ENCODE data around the gene MYO7B.

The MYO7B gene

GRCh38 chr2:127535422-127535901 lies at the start of gene MYO7B:
Gene MYO7B, plus strand, starts transcription at chr2:127535683. Its CDS starts 24,040 bp downstream, at chr2:127559723.
- no peak within 1 kb of the TSS for H3K4me3 ChIP-seq (replicated peaks; ENCODE audit: low read depth, low read length)
- TF ChIP-seq CTCF (IDR thresholded peaks at IDR 0.05; ENCODE audit: low read length, missing control alignments), result no peak
- no peak for DNase-seq (ENCODE audit: low read depth)

DNA sequence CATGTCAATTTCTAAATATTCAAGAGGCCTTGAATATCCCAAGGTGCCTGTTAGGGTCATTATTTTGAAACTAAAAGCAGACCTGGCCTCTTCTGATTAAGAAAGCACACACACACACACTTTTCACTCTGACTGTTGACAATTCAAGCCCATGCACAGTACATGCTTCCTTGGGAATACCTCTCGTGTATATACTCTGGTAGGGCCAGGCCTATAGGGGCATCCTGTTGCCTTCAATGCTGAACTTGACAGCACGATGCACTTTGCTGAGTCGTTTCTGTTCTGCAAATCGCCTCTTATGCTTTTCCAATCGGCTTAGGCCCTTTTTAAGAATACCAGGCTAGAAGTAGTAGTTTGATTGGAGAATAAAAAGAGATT lies 49.8 kb upstream of the MYO7B start:
- DNase-seq (ENCODE audit: low read depth), result no peak
- TF ChIP-seq CTCF (IDR thresholded peaks at IDR 0.05; ENCODE audit: low read length, missing control alignments), result no peak
- no peak overlapping the region for H3K4me3 ChIP-seq (replicated peaks; ENCODE audit: low read depth, low read length)

DNA sequence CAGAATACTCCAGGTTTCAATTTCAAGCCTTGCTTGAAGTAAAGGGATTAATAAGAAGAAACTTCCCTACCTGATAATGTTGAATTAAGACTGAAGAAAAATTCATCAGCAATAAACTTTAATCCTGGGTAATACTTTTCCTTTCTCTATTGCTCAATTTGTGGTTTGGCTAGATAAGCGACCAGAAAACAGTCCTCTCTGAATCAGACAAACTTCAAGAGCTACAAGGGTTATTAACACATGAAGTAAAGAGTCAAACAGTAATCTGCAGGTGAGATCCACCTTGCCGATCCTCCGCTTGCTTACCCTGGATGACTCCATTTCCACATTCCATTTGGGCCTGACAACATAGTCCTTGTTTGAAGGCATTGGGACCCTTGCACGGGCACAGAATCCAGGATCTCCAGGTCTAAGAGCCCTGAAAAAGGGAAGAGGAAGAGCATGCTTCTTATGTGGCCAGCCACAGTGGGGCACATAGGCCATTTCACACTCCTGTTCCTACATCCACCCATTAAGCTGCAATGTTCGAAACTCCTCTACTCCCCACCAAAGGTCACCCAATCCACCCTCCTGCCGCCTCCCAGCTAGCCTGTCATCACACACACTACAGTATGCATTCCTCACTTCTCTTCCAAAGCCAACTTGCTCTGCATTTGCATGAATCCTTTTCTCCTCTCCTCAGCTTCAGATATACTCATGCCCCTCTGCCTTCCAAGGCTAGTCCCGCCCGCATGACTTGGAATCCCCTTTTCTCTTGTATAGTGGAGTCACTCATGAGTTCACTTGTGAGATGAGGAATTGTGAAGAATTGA lies 49.0 kb upstream of the MYO7B start:
- peak; percentile 36 for DNase-seq (ENCODE audit: low read depth)
- H3K4me3 ChIP-seq (replicated peaks; ENCODE audit: low read depth, low read length), result no peak overlapping the region
- no peak for TF ChIP-seq CTCF (IDR thresholded peaks at IDR 0.05; ENCODE audit: low read length, missing control alignments)

GRCh38 chr2:127490283-127490682 lies 45.2 kb upstream of the MYO7B start:
- no peak overlapping the region for H3K4me3 ChIP-seq (replicated peaks; ENCODE audit: low read depth, low read length)
- TF ChIP-seq CTCF (IDR thresholded peaks at IDR 0.05; ENCODE audit: low read length, missing control alignments), result no peak
- no peak for DNase-seq (ENCODE audit: low read depth)

DNA sequence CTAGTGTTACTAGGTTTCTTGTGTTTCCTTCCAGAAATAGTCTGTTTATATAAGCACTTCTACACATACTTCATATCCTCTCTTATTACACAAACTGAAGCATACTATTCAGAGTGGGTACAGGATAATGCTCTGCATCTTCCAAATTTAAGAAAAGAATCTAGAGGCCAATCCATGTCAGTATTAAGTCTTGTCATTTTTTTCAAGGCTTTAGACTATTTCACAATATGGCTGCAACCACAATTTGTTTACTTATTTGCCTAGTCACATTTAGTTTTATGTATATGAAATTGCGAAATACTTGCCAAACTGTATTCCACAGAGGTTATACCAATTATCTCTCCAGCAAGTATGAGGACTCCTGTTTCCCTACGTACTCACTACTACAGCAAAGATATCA lies 37.1 kb upstream of the MYO7B start:
- no peak overlapping the region for H3K4me3 ChIP-seq (replicated peaks; ENCODE audit: low read depth, low read length)
- DNase-seq (ENCODE audit: low read depth), result peak; percentile 60
- TF ChIP-seq CTCF (IDR thresholded peaks at IDR 0.05; ENCODE audit: low read length, missing control alignments), result no peak

- no peak for TF ChIP-seq CTCF (IDR thresholded peaks at IDR 0.05; ENCODE audit: low read length, missing control alignments)
- DNase-seq (ENCODE audit: low read depth), result no peak
- H3K4me3 ChIP-seq (replicated peaks; ENCODE audit: low read depth, low read length), result no peak overlapping the region
Observed at GRCh38 chr2:127503491-127503890, 32.0 kb upstream of the MYO7B start.
